Measurements from ENCODE around the gene NFILZ.

DNA sequence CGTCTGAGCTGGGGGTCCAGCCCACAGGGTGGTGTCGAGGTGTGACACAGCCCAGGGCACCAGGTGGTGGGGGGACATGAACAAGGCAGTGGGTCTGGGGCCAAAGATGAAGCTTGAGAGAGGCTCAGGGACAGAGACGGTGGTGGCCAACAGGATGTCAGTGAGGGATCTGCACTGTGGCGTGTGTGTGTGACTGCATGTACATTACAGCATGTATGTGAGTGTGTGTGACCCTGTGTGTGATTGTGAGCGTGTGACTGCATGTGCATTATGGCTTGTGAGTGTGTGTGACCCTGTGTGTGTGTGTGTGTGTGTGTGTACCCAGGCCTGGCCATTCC lies 21.5 kb upstream of the NFILZ start:
- TF ChIP-seq EZH2 (IDR thresholded peaks at IDR 0.05; ENCODE audit: low read depth): no peak
- TF ChIP-seq, protein P1, sequence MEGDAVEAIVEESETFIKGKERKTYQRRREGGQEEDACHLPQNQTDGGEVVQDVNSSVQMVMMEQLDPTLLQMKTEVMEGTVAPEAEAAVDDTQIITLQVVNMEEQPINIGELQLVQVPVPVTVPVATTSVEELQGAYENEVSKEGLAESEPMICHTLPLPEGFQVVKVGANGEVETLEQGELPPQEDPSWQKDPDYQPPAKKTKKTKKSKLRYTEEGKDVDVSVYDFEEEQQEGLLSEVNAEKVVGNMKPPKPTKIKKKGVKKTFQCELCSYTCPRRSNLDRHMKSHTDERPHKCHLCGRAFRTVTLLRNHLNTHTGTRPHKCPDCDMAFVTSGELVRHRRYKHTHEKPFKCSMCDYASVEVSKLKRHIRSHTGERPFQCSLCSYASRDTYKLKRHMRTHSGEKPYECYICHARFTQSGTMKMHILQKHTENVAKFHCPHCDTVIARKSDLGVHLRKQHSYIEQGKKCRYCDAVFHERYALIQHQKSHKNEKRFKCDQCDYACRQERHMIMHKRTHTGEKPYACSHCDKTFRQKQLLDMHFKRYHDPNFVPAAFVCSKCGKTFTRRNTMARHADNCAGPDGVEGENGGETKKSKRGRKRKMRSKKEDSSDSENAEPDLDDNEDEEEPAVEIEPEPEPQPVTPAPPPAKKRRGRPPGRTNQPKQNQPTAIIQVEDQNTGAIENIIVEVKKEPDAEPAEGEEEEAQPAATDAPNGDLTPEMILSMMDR (conservative IDR thresholded peaks at IDR 0.05): no peak
